NCI-H2196 (cell line): ENCODE data around the gene ATP5F1A.
"Not testable (repeated sequence)": the region's sequence is repeated elsewhere in the genome, so short reads cannot be mapped to it uniquely, and the experiment has no call there.

Source experiments
- DNase-seq: peaks from one replicate; lab custom pipeline; 2025; ENCODE audit not compliant: unreplicated experiment; lab: John Stamatoyannopoulos, UW

Gene ATP5F1A

DNA sequence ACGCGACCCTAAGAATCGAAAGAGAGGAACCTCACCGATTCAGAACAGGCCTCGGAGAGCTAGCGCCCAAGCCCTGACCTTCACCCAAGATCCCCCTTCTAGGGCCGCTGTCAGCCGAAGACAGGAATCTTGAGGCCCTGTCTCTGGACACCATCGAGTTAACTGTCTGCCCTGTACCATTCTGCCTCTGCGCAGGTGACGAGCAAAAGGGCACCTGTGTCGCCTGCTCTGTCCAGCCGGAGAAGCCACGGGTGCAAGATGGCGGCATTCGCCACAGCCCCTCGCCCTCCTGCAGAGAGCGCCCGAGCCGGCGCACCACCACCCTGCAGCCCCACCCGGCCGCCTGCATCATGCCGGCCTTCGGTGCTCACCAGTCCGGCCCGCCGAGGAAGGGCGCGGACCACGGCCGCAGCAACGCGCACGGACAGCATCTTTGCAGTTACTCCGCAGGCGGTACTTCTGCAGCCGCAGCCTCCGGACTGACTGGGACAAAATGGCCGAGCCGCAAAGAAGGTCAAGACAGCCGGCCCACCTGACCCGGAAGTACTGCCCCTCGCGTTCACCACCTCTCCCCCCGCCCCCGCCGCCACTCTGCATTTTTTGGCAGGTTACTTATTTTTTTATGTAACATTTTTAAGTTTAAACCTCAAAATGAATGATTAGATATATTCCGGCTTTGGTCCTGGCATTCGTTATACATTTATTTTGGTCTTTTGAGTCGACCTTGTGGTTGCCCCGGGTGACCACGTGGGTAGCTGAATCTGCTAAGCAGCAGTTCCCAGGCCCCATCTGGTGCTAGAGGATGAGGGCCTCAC lies at the start of gene ATP5F1A:
TSS of gene ATP5F1A (minus strand) at position 496 of the 815 bp plus-strand sequence. CDS start at position 431, 65 bp downstream.
- DNase-seq: peak; percentile 75

DNA sequence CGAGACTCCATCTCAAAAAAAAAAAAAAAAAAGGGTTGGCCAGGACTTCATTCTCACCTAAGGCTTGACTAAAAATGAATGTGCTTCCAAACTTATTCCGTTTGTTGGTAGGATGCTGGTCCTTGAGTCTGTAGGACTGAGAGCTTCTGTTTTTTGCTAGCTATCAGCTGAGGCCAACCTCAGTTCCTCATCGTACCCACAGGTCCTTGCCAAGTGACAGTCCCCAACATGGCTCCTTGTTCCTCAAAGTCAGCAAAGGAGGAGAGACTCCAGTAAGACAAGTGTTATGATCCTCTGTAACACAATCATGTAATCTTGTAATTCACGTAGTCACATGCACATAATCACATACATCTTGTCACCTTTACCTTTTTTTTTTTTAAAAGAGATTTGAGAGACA lies 43.1 kb upstream of the ATP5F1A start:
- no peak for DNase-seq

DNA sequence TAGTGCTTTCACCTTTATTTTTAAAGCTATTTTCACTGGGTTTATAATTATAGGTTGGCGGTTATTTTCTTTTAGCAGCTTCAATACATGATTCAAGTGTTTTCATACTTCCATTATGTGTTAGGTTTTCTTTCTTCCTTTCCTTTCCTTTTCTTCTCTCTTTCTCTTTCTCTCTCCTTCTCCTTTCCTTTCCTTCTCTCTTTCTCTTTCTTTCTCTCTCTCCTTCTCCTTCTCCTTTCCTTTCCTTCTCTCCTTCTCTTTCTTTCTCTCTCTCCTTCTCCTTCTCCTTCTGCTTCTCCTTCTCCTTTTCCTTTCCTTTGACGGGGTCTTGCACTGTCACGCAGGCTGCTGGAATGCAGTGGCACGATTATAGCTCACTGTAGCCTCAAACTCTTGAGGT lies 42.1 kb upstream of the ATP5F1A start:
- no peak for DNase-seq

DNA sequence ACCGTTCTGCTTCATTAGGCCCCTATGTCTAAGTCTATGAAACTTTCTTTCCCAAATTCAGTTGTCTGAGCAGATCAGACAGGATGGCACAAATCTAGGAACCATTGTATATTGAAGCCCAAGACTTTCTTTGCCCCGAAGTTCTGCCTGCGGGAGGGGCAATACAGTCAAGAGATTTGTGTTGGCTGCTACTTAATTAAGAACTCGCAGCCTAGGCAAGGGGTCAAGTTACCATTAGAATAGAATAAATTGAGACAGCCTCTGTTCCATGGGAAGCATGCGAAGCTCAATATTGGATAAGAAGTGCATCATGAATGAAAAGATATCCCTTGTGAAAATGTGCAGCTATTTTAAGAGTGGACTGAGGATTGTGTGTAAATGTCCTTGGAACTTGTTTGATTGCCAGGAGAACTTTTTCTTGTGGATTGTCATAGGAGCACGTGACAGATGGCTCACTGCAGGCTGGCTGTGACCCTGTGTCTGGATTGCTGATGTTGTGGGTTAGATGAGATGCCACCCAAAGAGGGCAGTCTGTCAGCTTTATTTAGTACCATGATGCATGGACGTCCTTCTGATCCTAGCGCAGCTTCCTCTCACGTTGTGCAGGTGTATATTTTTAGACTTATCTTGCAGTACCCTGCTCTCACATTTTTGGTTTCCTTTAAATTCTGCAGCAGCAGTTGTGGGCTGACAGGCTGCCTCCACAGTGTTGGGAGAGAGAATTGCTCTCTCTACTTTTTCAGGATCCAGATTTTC lies 37.0 kb upstream of the ATP5F1A start:
- DNase-seq: no peak

DNA sequence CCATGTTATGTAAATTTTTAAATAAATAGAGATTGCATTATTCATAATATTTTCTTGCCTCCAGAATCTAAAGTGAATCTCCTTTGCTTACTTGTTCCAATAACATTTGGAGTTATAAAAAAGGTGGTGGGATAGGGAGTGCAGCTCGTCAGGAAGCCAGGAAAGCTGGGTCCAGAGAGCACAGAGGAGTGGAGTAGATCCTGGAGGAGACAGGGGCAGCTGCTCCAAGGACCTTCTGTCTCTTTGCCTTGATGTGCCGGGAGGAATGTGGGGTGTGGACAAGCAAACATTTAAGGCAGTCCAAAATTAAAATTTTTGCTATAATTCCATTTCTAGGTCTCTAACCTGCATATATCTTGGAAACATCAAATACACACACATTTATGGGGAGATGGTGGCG lies 35.4 kb upstream of the ATP5F1A start:
- DNase-seq: no peak

DNA sequence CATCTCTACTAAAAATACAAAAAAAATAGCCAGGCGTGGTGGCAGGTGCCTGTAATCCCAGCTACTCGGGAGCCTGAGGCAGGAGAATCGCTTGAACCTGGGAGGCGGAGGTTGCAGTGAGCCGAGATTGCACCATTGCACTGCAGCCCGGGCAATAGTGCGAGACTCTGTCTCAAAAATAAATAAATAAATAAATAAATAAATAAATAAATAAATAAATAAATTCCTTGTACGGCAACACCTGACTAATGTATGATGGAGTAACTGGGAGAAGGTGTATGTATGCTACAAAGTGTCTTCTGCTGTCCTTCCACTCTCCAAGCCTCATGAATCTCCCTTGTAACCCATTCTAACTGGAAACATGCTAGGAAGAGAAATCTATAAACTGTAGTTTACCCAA lies 32.5 kb upstream of the ATP5F1A start:
- DNase-seq: not testable (repeated sequence)

DNA sequence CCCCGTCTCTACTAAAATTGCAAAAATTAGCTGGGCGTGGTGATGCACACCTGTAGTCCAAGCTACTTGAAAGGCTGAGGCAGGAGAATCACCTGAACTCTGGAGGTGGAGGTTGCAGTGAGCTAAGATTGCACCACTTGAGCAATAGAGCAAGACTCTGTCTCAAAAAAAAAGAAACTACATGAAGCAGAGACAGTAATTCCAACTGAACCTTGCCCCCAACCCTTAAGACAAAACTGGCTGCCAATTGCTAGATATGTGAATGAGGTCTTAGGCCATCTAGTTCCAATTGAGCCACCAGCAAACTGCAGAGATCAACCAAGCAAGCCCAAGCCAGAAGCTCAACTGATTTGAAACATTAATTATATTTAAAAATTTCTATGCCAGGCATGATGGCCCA lies 32.0 kb upstream of the ATP5F1A start:
- no peak for DNase-seq

DNA sequence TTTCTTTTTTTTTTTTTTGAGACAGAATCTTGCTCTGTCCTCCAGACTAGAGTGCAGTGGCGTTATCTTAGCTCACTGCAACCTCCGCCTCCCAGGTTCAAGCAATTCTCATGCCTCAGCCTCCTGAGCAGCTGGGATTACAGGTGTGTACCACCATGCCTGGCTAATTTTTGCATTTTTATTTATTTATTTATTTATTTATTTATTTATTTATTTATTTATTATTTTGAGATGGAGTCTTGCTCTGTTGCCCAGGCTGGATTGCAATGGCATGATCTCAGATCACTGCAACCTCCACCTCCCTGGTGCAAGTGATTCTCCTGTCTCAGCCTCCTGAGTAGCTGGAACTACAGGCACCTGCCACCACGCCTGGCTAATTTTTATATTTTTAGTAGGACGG lies 28.5 kb upstream of the ATP5F1A start:
- not testable (repeated sequence) for DNase-seq

DNA sequence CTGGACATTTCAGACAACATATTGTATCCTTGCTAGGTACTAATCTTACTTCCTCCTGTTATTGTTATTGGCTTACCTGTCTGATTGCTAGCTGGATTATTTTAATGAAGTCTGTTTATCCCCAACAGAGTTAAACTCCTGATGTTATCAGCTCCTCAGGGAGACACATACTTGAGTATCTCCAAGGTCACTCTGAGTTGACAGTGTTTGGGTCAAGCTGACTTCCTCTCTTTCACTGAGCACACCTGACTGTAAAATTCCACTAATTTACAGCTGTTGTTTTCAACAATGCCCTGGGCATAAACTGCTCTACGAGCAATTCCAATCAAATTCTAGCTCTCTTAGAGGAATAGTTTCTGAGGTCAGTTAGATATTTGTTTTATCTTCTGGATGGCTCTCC lies 15.7 kb upstream of the ATP5F1A start:
- DNase-seq: no peak

DNA sequence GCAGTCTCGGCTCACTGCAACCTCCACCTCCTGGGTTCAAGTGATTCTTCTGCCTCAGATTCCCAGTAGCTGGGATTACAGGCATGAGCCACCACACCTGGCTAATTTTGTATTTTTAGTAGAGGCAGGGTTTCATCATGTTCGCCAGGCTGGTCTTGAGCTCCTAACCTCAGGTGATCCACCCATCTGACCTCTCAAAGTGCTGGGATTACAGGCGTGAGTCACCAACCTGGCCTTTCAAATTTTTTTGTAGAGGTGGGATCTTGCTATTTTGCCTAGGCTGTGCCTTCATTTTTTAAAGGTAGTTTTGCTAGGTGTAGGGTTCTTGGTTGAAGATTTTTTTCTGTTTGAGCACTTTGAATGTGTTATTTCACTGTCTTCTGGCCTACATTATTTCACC lies 12.3 kb upstream of the ATP5F1A start:
- DNase-seq: no peak

DNA sequence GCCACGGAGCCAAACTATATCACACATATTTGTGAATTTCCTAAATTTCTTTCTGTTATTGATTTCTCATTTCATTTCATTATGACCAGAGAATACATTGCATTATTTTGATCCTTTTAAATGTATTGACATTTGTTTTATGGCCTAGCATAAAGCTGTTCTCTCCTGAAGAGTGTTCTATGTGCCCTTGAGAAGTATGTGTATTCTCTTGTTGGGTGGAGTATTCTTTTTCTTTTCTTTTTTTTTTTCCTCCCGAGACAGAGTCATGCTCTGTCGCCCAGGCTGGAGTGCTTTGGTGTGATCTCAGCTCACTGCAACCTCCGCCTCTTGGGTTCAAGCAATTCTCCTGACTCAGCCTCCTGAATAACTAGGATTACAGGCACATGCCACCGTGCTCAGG lies 11.3 kb upstream of the ATP5F1A start:
- DNase-seq: no peak

DNA sequence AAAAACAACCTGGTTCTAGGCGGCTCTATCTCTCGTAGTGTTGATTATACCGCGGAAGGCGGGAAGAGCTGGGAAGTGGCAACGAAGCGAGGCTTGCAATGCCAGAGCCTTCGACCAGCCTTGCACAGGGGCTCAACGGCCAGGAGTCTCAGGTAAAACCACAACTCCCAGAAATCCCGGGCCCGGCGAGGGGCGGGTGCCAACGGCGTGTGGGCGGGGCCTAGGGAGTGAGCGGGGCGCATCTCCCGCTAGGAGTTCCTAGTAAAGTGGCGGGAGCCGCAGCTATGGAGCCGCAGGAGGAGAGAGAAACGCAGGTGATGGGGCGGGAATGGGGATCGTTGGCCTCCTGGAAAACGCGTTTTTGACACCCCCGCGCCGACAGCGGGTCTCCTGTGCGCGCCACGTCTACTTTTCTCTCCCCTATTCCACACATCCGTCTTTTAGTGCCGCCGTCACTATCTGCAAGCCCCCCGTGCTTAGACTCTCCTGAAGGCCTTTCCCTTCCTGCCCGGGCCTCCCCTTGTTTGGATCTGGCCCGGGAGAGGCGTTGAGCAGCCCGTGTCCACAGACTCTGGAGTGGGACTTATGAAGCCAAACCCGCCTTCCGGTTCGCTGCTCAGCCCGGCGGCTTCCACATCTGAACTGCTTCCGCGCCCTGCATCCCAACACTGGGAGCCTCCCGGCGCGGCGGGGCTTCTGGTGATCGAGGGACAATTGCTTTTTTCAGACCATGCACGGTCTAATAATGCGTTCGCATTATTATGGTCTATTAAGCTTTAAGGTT lies 6.2 kb upstream of the ATP5F1A start, which contains the start of gene HAUS1:
TSS of gene HAUS1 (plus strand) at position 258 of the 784 bp plus-strand sequence. CDS start at position 285, 27 bp downstream.
- DNase-seq: peak; percentile 91

DNA sequence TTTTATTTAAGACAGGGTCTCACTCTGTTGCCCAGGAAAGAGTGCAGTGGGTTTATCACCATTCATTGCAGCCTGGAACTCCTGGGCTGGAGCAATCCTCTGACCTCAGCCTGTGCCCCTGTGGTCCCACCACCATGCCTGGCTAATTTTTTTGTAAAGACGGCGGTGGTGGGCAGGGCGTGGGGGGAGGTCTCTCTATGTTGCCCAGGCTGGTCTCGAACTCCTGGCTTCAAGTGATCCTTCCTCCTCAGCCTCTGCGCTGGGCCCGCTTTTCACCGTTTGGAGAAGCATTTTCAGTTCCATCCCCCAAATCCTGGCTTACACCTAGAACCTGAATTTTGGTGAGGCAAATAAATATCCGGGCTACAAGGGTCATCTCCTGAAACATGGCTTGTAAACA lies 1.4 kb upstream of the ATP5F1A start:
- no peak for DNase-seq

DNA sequence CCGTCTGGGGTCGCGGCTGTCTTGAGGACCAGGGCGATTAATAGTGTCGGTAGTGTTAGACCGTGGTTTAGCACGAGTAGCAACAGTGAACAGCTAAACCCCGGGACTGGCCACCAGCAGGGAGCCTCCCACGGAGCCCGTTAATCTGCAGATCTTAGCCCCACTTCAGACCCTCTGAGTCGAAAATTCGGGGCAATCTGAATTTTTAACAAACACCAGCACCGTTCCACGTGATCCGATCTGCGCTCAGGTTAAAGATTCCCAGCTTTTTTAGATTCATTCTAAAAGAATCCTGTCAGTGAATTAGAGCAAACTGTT lies 479 bp upstream of the ATP5F1A start:
- DNase-seq: peak; percentile 32

DNA sequence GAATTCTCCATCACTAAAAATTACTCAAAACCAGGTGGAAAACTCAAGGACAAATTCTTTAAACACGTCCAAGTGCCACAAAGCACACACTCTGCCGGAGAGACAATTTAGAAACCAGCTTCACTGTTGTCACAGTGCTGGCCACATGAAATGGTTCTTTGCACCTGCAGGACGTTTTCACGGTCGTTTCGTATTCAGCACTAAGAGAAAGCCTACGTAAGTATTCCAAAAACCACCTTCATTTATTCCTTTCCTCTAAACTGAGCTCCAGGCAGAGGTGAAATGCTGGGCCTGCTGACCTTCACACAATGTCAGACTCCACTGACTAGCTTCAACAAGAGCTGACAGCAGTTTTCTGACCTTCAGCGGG lies 680 bp downstream of the ATP5F1A start:
- DNase-seq: no peak

DNA sequence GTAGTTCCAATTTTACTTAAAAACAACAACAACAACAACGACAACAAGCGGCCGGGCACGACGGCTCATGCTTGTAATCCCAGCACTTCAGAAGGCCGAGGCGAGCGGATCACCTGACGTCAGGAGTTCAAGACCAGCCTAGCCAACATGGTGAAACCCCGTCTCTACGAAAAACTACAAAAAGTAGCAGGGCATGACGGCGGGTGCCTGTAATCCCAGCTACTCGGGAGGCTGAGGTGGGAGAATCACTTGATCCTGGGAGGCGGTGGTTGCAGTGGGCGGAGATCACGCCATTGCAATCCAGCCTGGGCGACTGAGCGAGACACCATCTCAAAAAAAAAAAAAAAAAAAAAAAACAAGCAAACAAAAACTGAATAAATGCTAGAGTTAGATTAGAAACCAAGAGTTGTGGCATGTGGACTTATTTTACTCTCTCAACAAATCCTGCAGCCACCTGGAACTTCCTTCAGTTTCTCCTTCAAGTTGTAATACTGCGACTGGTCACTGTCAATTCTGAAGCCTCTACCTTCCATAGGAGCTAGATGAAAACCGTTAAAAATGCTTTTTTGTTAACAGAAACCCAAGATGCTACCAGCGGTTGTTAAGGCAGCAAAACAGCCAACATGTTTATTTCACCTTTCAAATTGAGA lies 1.3 kb downstream of the ATP5F1A start:
- DNase-seq: no peak

DNA sequence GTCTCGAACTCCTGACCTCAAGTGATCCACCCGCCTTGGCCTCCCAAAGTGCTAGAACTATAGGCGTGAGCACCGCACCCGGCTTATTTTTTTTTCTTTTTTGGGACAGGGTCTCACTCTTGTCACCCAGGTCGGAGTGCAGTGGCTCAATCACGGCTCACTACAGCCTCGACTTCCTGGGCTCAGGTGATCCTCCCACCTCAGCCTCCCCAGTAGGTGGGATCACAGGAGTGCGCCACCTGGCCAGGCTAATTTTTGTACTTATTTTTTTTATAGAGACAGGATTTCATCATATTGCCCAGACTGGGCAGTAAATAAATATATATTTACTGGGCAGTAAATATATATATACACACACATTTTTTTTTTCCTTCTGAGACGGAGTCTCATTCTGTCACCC lies 2.6 kb downstream of the ATP5F1A start:
- no peak for DNase-seq

DNA sequence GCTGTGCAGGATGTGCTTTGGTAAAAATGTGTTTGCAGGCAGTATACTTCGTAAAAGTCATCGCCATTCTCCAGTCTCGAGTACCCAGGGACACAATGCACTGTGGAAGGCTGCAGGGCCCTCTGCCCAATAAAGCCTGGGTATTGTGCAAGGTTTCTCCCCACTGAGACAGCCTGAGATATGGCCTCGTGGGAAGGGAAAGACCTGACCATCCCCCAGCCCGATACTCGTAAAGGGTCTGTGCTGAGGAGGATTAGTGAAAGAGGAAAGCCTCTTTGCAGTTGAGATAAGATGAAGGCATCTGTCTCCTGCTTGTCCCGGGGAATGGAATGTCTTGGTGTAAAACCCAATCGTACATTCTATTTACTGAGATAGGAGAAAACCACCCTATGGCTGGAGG lies 9.6 kb downstream of the ATP5F1A start:
- DNase-seq: not testable (repeated sequence)

DNA sequence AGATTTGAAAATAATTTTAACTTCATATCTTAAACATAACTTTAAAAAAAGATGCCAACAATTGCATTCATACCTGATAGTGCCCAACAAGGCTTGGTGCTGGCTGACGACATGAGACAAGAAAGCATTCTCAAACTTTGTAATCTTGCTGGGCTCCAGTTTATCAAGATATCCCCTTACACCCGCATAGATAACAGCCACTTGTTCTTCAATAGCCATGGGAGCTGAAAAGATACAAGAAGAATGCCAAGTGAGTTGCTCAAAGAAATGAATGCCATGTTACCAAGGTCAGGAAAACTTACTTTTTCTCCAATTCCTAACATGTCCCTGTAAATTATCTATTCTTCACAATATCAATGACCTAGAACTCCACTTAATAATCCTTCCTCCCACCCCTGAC lies 13.7 kb downstream of the ATP5F1A start:
- DNase-seq: no peak

DNA sequence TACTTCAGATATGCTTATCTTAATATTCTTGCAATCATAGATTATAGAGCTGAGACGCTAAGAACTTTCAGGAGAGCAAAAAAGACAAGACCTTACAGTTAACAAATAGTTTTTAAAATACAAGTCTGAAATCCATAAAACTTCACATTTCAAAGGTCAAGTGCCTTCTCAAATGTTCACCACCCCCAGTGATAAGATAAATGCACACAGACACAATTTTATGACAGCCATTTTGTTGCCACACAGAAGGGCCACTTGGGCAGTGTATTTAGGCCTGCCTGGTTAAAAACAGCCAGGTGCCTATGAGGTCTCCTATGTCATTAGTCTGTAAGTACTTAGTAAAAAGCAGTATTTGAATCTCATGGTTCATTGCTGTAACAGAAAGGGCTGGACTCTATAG lies 17.9 kb downstream of the ATP5F1A start:
- DNase-seq: no peak

DNA sequence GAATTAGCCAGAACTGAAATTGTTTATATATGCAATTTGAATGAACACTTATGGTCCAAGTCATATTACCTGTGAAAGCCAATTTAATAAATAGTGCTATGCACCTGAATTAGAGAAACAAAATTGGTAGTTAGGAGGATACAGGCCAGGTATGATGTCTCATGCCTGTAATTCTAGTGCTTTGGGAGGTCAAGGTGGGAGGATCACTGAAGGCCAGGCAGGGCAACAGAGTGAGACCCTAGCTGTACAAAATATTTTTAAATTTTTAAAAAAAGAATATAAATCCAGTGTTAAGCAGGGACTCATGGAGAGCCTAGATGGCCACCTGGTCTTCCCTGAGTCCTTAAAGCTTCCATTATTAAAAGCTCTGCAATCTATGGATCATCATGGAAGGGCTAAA lies 18.8 kb downstream of the ATP5F1A start:
- no peak for DNase-seq
